OCI-LY1 (cell line): Measurements from ENCODE around the gene SAFB.

Experiments used
- CTCF ChIP-seq: fragments of 200-600 bp; sonication (generic), shearing (Covaris generic); IDR thresholded peaks from 2 replicates; pipeline ENCODE4 v1.5.1; 2017; ENCODE audit warnings: mild to moderate bottlenecking, antibody characterized with exemption, low read length, moderate library complexity, mixed read lengths
- EZH2 ChIP-seq: fragments of 200-600 bp; sonication (generic), shearing (Covaris generic); IDR thresholded peaks from 2 replicates; pipeline ENCODE4 v1.8.0; 2017; ENCODE audit warnings: borderline replicate concordance, mixed run types, mild to moderate bottlenecking, antibody characterized with exemption, low read length, moderate library complexity, mixed read lengths

- no peak for TF ChIP-seq CTCF
- no peak for TF ChIP-seq EZH2
Measured at GRCh38 chr19:5607318-5608275, 15.3 kb upstream of the SAFB start.
